Muscle of leg (tissue), 11 donors: ENCODE data around the gene DSTN. TPM values are rescaled to one million over a fixed set of nuclear protein-coding genes. Genes with fewer than 3 reads are reported as not detected.

Source experiments
- DNase-seq: peaks from one replicate; pipeline ENCODE4 v3.0.0; 2013
- H3K27ac ChIP-seq: one replicate; pipeline ENCODE4 v1.5.1; 2013; ENCODE audit warnings: mild to moderate bottlenecking, low read length, control low read depth
- H3K27me3 ChIP-seq: one replicate; pipeline ENCODE4 v1.6.1; 2013; ENCODE audit warnings: low read length; ENCODE audit not compliant: control insufficient read depth, insufficient read depth
- H3K36me3 ChIP-seq: one replicate; pipeline ENCODE4 v1.6.1; 2013; ENCODE audit warnings: low read length; ENCODE audit not compliant: control insufficient read depth, insufficient read depth
- H3K4me1 ChIP-seq: one replicate; pipeline ENCODE4 v1.6.1; 2013; ENCODE audit warnings: low read length; ENCODE audit not compliant: control insufficient read depth, insufficient read depth
- H3K4me3 ChIP-seq: one replicate; pipeline ENCODE4 v1.5.1; 2013; ENCODE audit warnings: low read length, control low read depth
- H3K9me3 ChIP-seq: replicated peaks from 2 replicates; pipeline ENCODE4 v1.6.1; 2013; ENCODE audit warnings: low read depth, low read length; ENCODE audit not compliant: control insufficient read depth
- WGBS: methylation state at CpG from one replicate; pipeline ENCODE4 v1.1.5; 2013; ENCODE audit warnings: missing lambda C conversion rate; ENCODE audit not compliant: insufficient coverage; 5-methylcytosine and 5-hydroxymethylcytosine counted together
- polyA plus RNA-seq, 8 donors: library from polyadenylated mRNA; unstranded; fragments of 120-200 nt; gene quantifications; one replicate each; pipeline versions ENCODE4 v1.2.1 to v1.2.3, GENCODE V29; 2013; ENCODE audit warnings: inconsistent platforms in 1 of 8, low replicate concordance in 1 of 8; ENCODE audit not compliant: insufficient read length in 8 of 8, insufficient read depth in 1 of 8
- total RNA-seq: library from RNA; stranded (reverse); fragments of 120-200 nt; gene quantifications from one replicate; pipeline ENCODE4 v1.2.4, GENCODE V29; 2013

DSTN gene
- total and polyA plus RNA-seq, 9 donors, result 145 to 256 (median 243) TPM

GRCh38 chr20:17609811-17610377 lies 40.0 kb downstream of the DSTN start:
- WGBS, result 50% methylated on average over 2 of the region's 8 CpGs
- Histone ChIP-seq H3K27ac (no peak overlapping the region), H3K36me3 (peaks cover 43% of the 10 kb centered on the region), H3K4me3 (no peak overlapping the region), H3K4me1 (peaks cover 41% of the 10 kb centered on the region), H3K27me3 (no peaks in the 10 kb centered on the region), H3K9me3 (no peaks in the 10 kb centered on the region)
- DNase-seq, result no peak

GRCh38 chr20:17610566-17611289 lies 40.9 kb downstream of the DSTN start:
- Histone ChIP-seq H3K4me1 (peaks cover 49% of the 10 kb centered on the region), H3K36me3 (peaks cover 45% of the 10 kb centered on the region), H3K27me3 (no peaks in the 10 kb centered on the region), H3K4me3 (no peak overlapping the region), H3K27ac (peak overlapping the region; percentile 9), H3K9me3 (no peaks in the 10 kb centered on the region)
- WGBS, result 61% methylated on average over 14 of the region's 19 CpGs
- peak; percentile 42 for DNase-seq

GRCh38 chr20:17611290-17611539 lies 41.3 kb downstream of the DSTN start:
- Histone ChIP-seq H3K4me3 (no peak overlapping the region), H3K27ac (peak overlapping the region; percentile 9), H3K36me3 (peaks cover 50% of the 10 kb centered on the region), H3K4me1 (peaks cover 54% of the 10 kb centered on the region), H3K27me3 (no peaks in the 10 kb centered on the region), H3K9me3 (no peaks in the 10 kb centered on the region)
- no peak for DNase-seq
- 47% methylated on average over 6 of the region's 6 CpGs for WGBS

- 72% methylated on average over 25 of the region's 26 CpGs for WGBS
- Histone ChIP-seq H3K4me1 (peaks cover 59% of the 10 kb centered on the region), H3K36me3 (peaks cover 52% of the 10 kb centered on the region), H3K27ac (peak overlapping the region; percentile 13), H3K27me3 (no peaks in the 10 kb centered on the region), H3K4me3 (no peak overlapping the region), H3K9me3 (no peaks in the 10 kb centered on the region)
- no peak for DNase-seq
Observed at GRCh38 chr20:17611540-17612286, 41.8 kb downstream of the DSTN start.

- H3K36me3 ChIP-seq, result peaks cover 59% of the 10 kb centered on the region
- H3K27me3 ChIP-seq, result no peaks in the 10 kb centered on the region
- peak overlapping the region; percentile 47 for H3K27ac ChIP-seq
- peaks cover 64% of the 10 kb centered on the region for H3K4me1 ChIP-seq
- 63% methylated on average over 13 of the region's 16 CpGs for WGBS
- DNase-seq, result peak; percentile 47
- no peaks in the 10 kb centered on the region for H3K9me3 ChIP-seq
- no peak overlapping the region for H3K4me3 ChIP-seq
Observed at GRCh38 chr20:17612287-17612991, 42.6 kb downstream of the DSTN start.

GRCh38 chr20:17612992-17613327 lies 43.1 kb downstream of the DSTN start:
- Histone ChIP-seq H3K36me3 (peaks cover 61% of the 10 kb centered on the region), H3K27ac (no peak overlapping the region), H3K4me1 (peaks cover 64% of the 10 kb centered on the region), H3K9me3 (no peaks in the 10 kb centered on the region), H3K27me3 (no peaks in the 10 kb centered on the region), H3K4me3 (no peak overlapping the region)
- DNase-seq, result no peak
- 76% methylated on average over 7 of the region's 7 CpGs for WGBS

- H3K4me3 ChIP-seq, result no peak overlapping the region
- no peaks in the 10 kb centered on the region for H3K9me3 ChIP-seq
- H3K27ac ChIP-seq, result no peak overlapping the region
- H3K27me3 ChIP-seq, result no peaks in the 10 kb centered on the region
- peaks cover 64% of the 10 kb centered on the region for H3K4me1 ChIP-seq
- peaks cover 67% of the 10 kb centered on the region for H3K36me3 ChIP-seq
- no peak for DNase-seq
- 74% methylated on average over 26 of the region's 40 CpGs for WGBS
Observed at GRCh38 chr20:17613328-17614175, 43.7 kb downstream of the DSTN start.

GRCh38 chr20:17614176-17614811 lies 44.4 kb downstream of the DSTN start:
- H3K27ac ChIP-seq, result no peak overlapping the region
- 17% methylated on average over 15 of the region's 20 CpGs for WGBS
- H3K4me3 ChIP-seq, result no peak overlapping the region

GRCh38 chr20:17614812-17615644 lies 45.2 kb downstream of the DSTN start:
- 31% methylated on average over 24 of the region's 32 CpGs for WGBS
- no peaks in the 10 kb centered on the region for H3K9me3 ChIP-seq
- no peaks in the 10 kb centered on the region for H3K27me3 ChIP-seq
- peaks cover 80% of the 10 kb centered on the region for H3K36me3 ChIP-seq
- H3K27ac ChIP-seq, result peak overlapping the region; percentile 42
- DNase-seq, result peak; percentile 66
- H3K4me1 ChIP-seq, result peaks cover 62% of the 10 kb centered on the region
- H3K4me3 ChIP-seq, result no peak overlapping the region

More at GRCh38 chr20:17614176-17614811, 44.4 kb downstream of the DSTN start:
- Histone ChIP-seq H3K36me3 (peaks cover 73% of the 10 kb centered on the region), H3K27me3 (no peaks in the 10 kb centered on the region), H3K4me1 (peaks cover 64% of the 10 kb centered on the region), H3K9me3 (no peaks in the 10 kb centered on the region)
- peak; percentile 92 for DNase-seq
